Stimulated activated CD4-positive, alpha-beta T cell treated with anti-CD3 and anti-CD28 coated beads, Interleukin-1b, Interleukin-23, amount 100 ng/mL, for 1 hour (primary cell): ENCODE results near the gene CNNM3.
"Not testable (repeated sequence)": the region's sequence is repeated elsewhere in the genome, so short reads cannot be mapped to it uniquely, and the experiment has no call there.

ENCODE experiments used
- DNase-seq, 2 donors: peaks; one replicate each; pipeline ENCODE4 v3.0.0-alpha.2; 2020; ENCODE audit warnings: low read depth in 2 of 2

The CNNM3 gene

GRCh38 chr2:96816127-96816835 is at the start of gene CNNM3:
TSS of gene CNNM3 (plus strand) at chr2:96816268. CDS start at chr2:96816278, 10 bp downstream.
- peak; percentile 89 to 95 for DNase-seq

GRCh38 chr2:96767135-96767871 is 48.8 kb upstream of the CNNM3 start:
- no peak for DNase-seq

GRCh38 chr2:96768083-96768561 is 47.9 kb upstream of the CNNM3 start:
- no peak for DNase-seq

- no peak for DNase-seq
These were observed 46.3 kb upstream of the CNNM3 start for GRCh38 chr2:96769814-96770213.

- DNase-seq: no peak
These were observed 45.4 kb upstream of the CNNM3 start for GRCh38 chr2:96770442-96771202.

GRCh38 chr2:96771796-96772618 is 44.1 kb upstream of the CNNM3 start:
- no peak for DNase-seq

- DNase-seq: no peak
These were observed 43.0 kb upstream of the CNNM3 start for GRCh38 chr2:96772903-96773671.

- peak in 1 of 2 donors; percentile 5 for DNase-seq
These were observed 42.1 kb upstream of the CNNM3 start for GRCh38 chr2:96773922-96774321.

GRCh38 chr2:96775160-96775559 is 40.9 kb upstream of the CNNM3 start:
- no peak for DNase-seq

GRCh38 chr2:96783388-96783787 is 32.7 kb upstream of the CNNM3 start:
- DNase-seq: no peak

- no peak for DNase-seq
These were observed 28.7 kb upstream of the CNNM3 start for GRCh38 chr2:96787411-96787810.

- no peak for DNase-seq
These were observed 27.4 kb upstream of the CNNM3 start for GRCh38 chr2:96788442-96789244.

- no peak for DNase-seq
These were observed 26.8 kb upstream of the CNNM3 start for GRCh38 chr2:96789245-96789617.

GRCh38 chr2:96792772-96793749 is 23.0 kb upstream of the CNNM3 start:
- DNase-seq: no peak

- no peak for DNase-seq
These were observed 21.0 kb upstream of the CNNM3 start for GRCh38 chr2:96795076-96795475.

GRCh38 chr2:96796497-96796896 is 19.6 kb upstream of the CNNM3 start:
- not testable (repeated sequence) for DNase-seq

GRCh38 chr2:96797066-96797625 is 18.9 kb upstream of the CNNM3 start:
- no peak for DNase-seq
